ENCODE results near the gene COPS7A. TPM values are rescaled to one million over a fixed set of nuclear protein-coding genes. Genes with fewer than 3 reads are reported as not detected.

The COPS7A gene
- polyA plus RNA-seq, 4 donors = 66.4 to 74.5 (median 69.6) TPM

Other genes starting within 250 kb of the COPS7A start
- 100 to 1,000 TPM; 179 to 191 (median 185) TPM for gene MRPL51, start 230.8 kb upstream of the COPS7A start, polyA plus RNA-seq (ENCODE audit: insufficient read length in 4 of 4)
- 10 to 100 TPM; 57.5 to 62.5 (median 59.9) TPM for gene NCAPD2, start 229.9 kb upstream of the COPS7A start, polyA plus RNA-seq (ENCODE audit: insufficient read length in 4 of 4)
- 1,000 to 10,000 TPM; 1,811 to 2,323 (median 1,879) TPM for gene GAPDH, start 189.5 kb upstream of the COPS7A start, polyA plus RNA-seq (ENCODE audit: insufficient read length in 4 of 4)
- gene IFFO1, start 168.0 kb upstream of the COPS7A start, polyA plus RNA-seq (ENCODE audit: insufficient read length in 4 of 4) = 10 to 100 TPM; 12.1 to 16.5 (median 14.0) TPM
- 10 to 100 TPM; 22.8 to 26.9 (median 23.9) TPM for gene NOP2, start 155.8 kb upstream of the COPS7A start, polyA plus RNA-seq (ENCODE audit: insufficient read length in 4 of 4)
- gene CHD4, start 116.7 kb upstream of the COPS7A start, polyA plus RNA-seq (ENCODE audit: insufficient read length in 4 of 4) = 100 to 1,000 TPM; 267 to 304 (median 280) TPM
- 1 to 10 TPM; 1.0 to 1.8 (median 1.4) TPM for gene LPAR5, start 88.1 kb upstream of the COPS7A start, polyA plus RNA-seq (ENCODE audit: insufficient read length in 4 of 4)
- 1 to 10 TPM; 4.2 to 6.9 (median 5.6) TPM for gene ACRBP, start 76.6 kb upstream of the COPS7A start, polyA plus RNA-seq (ENCODE audit: insufficient read length in 4 of 4)
- 100 to 1,000 TPM; 117 to 136 (median 120) TPM for gene ING4, start 60.9 kb upstream of the COPS7A start, polyA plus RNA-seq (ENCODE audit: insufficient read length in 4 of 4)
- gene ZNF384, start 34.7 kb upstream of the COPS7A start, polyA plus RNA-seq (ENCODE audit: insufficient read length in 4 of 4) = 10 to 100 TPM; 75.9 to 87.8 (median 84.9) TPM
- 10 to 100 TPM; 11.2 to 16.7 (median 11.3) TPM for gene PIANP, start 23.2 kb upstream of the COPS7A start, polyA plus RNA-seq (ENCODE audit: insufficient read length in 4 of 4)
- gene MLF2, start 29.1 kb downstream of the COPS7A start, polyA plus RNA-seq (ENCODE audit: insufficient read length in 4 of 4) = 100 to 1,000 TPM; 205 to 257 (median 211) TPM
- gene PTMS, start 42.3 kb downstream of the COPS7A start, polyA plus RNA-seq (ENCODE audit: insufficient read length in 4 of 4) = 100 to 1,000 TPM; 540 to 611 (median 577) TPM
- gene LAG3, start 48.5 kb downstream of the COPS7A start, polyA plus RNA-seq (ENCODE audit: insufficient read length in 4 of 4) = 1 to 10 TPM; 1.6 to 1.9 (median 1.7) TPM
- gene CD4, start 65.5 kb downstream of the COPS7A start, polyA plus RNA-seq (ENCODE audit: insufficient read length in 4 of 4) = 10 to 100 TPM; 29.9 to 33.8 (median 31.2) TPM
- gene GPR162, start 97.8 kb downstream of the COPS7A start, polyA plus RNA-seq (ENCODE audit: insufficient read length in 4 of 4) = 10 to 100 TPM; 24.6 to 41.9 (median 29.4) TPM
- 10 to 100 TPM; 24.5 to 37.1 (median 29.3) TPM for gene P3H3, start 104.4 kb downstream of the COPS7A start, polyA plus RNA-seq (ENCODE audit: insufficient read length in 4 of 4)
- gene GNB3, start 116.9 kb downstream of the COPS7A start, polyA plus RNA-seq (ENCODE audit: insufficient read length in 4 of 4) = 1 to 10 TPM; 5.0 to 7.5 (median 5.5) TPM
- 10 to 100 TPM; 25.2 to 26.9 (median 25.8) TPM for gene CDCA3, start 127.2 kb downstream of the COPS7A start, polyA plus RNA-seq (ENCODE audit: insufficient read length in 4 of 4)
- 10 to 100 TPM; 56.5 to 71.2 (median 61.1) TPM for gene USP5, start 128.1 kb downstream of the COPS7A start, polyA plus RNA-seq (ENCODE audit: insufficient read length in 4 of 4)
- 100 to 1,000 TPM; 570 to 637 (median 589) TPM for gene TPI1, start 143.5 kb downstream of the COPS7A start, polyA plus RNA-seq (ENCODE audit: insufficient read length in 4 of 4)
- gene SPSB2, start 149.3 kb downstream of the COPS7A start, polyA plus RNA-seq (ENCODE audit: insufficient read length in 4 of 4) = 10 to 100 TPM; 10.1 to 15.0 (median 11.8) TPM
- 10 to 100 TPM; 15.0 to 20.1 (median 17.8) TPM for gene LRRC23, start 180.8 kb downstream of the COPS7A start, polyA plus RNA-seq (ENCODE audit: insufficient read length in 4 of 4)
- 10 to 100 TPM; 12.1 to 15.7 (median 13.0) TPM for gene ENO2, start 190.5 kb downstream of the COPS7A start, polyA plus RNA-seq (ENCODE audit: insufficient read length in 4 of 4)
- gene ATN1, start 203.9 kb downstream of the COPS7A start, polyA plus RNA-seq (ENCODE audit: insufficient read length in 4 of 4) = 100 to 1,000 TPM; 103 to 136 (median 119) TPM
- gene RNU7-1, start 219.8 kb downstream of the COPS7A start, polyA plus RNA-seq (ENCODE audit: insufficient read length in 4 of 4) = 10 to 100 TPM in 1 of 4 donors, 1 to 10 TPM in 1, not detected in 2; 3.8 to 10.0 TPM
- gene C12orf57, start 220.0 kb downstream of the COPS7A start, polyA plus RNA-seq (ENCODE audit: insufficient read length in 4 of 4) = 100 to 1,000 TPM; 124 to 184 (median 147) TPM
- 10 to 100 TPM; 19.1 to 22.4 (median 20.9) TPM for gene PTPN6, start 227.3 kb downstream of the COPS7A start, polyA plus RNA-seq (ENCODE audit: insufficient read length in 4 of 4)
- gene PHB2, start 246.6 kb downstream of the COPS7A start, polyA plus RNA-seq (ENCODE audit: insufficient read length in 4 of 4) = 100 to 1,000 TPM; 243 to 308 (median 261) TPM
- 10 to 100 TPM; 40.1 to 48.4 (median 46.1) TPM for gene EMG1, start 246.9 kb downstream of the COPS7A start, polyA plus RNA-seq (ENCODE audit: insufficient read length in 4 of 4)

All from right renal pelvis (tissue), 4 donors.